HG02943 (cell line): Measurements from ENCODE around the gene PALM3.
"Not testable (repeated sequence)": the region's sequence is repeated elsewhere in the genome, so short reads cannot be mapped to it uniquely, and the experiment has no call there.

Source experiments
- ATAC-seq: cut with Tn5 transposase; IDR thresholded peaks from one replicate; pipeline ENCODE4 v1.9.1; 2021; ENCODE audit warnings: mild to moderate bottlenecking, low read depth, moderate library complexity; ENCODE audit not compliant: unreplicated experiment

PALM3 gene

DNA sequence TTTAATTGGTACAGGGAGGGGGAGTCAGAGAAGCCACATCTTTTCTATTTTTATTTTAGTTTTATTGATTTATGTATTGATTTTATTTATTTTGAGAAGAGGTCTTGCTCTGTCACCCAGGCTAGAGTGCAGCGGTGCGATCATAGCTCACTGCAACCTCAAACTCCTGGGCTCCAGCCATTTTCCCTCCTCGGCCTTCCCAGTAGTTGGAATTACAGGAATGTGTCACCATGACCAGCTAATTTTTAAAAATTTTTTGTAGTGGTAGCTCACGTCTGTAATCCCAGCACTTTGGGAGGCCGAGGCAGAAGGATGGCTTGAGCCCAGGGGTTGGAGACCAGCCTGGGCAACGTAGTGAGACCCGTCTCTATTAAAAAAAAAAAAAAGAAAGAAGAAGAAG lies 26.2 kb downstream of the PALM3 start:
- no peak for ATAC-seq

- ATAC-seq = not testable (repeated sequence)
Measured at GRCh38 chr19:14035159-14035558, 26.7 kb downstream of the PALM3 start.

- ATAC-seq = no peak
Measured at GRCh38 chr19:14033946-14034345, 27.9 kb downstream of the PALM3 start.

- ATAC-seq = no peak
Measured at GRCh38 chr19:14031719-14032480, 30.0 kb downstream of the PALM3 start, which contains the start of gene IL27RA. IL27RA (plus strand) TSS chr19:14031762; CDS start chr19:14031873, 111 bp downstream.

DNA sequence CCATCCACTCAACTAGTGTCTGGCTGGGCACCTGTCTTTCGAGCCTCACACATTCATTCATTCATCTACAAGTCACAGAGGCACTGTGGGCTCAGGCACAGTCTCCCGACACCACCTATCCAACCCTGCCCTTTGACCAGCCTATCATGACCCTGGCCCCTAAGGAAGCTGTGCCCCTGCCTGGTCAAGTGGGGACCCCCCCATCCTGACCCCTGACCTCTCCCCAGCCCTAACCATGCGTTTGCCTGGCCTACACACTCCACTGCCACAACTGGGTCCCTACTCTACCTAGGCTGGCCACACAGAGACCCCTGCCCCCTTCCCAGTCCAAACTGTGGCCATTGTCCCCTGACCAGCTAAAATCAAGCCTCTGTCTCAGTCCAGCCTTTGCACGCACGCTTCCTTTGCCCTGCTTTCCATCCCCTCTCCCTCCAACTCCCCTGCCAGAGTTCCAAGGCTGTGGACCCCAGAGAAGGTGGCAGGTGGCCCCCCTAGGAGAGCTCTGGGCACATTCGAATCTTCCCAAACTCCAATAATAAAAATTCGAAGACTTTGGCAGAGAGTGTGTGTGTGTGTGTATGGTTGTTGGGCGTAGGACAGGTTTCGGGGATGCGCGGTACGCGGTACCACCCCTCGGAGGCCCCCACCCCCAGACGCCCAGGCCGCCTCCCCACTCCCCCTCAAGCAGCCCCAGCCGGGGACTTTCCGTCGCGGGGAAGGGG lies 30.7 kb downstream of the PALM3 start:
- ATAC-seq = no peak

- no peak for ATAC-seq
Measured at GRCh38 chr19:14028901-14029300, 33.0 kb downstream of the PALM3 start.

DNA sequence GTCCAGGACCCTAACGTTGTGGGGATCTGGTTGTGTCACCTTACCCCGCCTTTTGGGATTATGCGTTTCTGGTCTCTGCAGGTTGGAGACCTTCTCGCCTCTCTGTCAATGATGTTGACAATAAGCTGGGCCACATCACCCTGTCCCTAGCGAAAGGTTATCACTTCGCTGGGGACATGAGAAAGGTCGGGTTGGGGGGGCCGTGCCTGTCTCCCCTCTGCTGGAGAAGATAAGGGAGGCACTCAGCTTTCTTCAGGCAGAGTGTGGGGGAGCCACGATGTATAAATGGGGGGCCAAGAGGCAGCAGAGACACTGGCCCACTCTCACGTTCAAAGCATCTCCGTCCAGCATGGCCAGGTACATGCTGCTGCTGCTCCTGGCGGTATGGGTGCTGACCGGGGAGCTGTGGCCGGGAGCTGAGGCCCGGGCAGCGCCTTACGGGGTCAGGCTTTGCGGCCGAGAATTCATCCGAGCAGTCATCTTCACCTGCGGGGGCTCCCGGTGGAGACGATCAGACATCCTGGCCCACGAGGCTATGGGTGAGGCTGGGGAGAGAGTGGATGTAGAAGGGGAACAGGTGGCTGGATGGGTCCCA lies 33.9 kb downstream of the PALM3 start, which contains the start of gene RLN3:
RLN3 (plus strand) TSS at position 293 of the 595 bp plus-strand sequence; CDS start at position 350, 57 bp downstream.
- no peak for ATAC-seq

GRCh38 chr19:14026652-14027192 lies 35.2 kb downstream of the PALM3 start:
- not testable (repeated sequence) for ATAC-seq

DNA sequence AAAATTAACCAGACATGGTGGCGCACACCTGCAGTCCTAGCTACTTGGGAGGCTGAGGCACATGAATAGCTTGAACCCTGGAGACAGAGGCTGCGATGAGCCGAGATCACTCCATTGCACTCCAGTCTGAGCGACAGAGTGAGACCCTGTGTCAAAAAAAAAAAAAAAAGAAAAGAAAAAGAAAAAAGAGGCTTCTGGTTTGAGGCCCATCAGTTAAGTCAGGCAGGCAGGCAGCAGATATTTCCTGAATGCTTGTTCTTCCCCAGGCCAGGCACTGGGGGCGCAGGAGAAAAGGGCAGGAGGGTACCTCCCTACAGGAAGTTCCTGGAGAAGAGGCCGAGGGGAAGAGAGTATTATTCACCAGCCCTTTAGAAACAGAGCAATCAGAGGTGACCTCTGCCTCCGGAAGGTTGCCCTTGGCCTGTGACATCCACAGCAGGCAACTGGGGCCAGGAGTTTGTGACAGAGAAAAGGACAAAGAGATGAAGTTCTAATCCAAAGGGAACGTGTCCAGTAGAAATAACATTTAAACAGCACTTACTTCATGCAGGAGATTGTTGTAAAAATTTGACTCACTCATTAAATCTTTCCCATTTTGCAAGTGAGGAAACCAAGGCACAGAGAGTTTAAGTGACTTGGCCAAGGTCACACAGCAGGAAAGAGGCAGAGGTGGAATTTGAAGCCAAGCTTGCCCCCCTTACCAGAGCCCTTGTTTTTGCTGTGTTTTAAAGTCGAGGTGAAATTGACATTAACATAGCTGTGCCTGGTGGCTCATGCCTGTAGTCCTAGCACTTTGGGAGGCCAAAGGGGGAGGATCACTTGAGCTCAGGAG lies 38.3 kb downstream of the PALM3 start:
- ATAC-seq = no peak

GRCh38 chr19:14022469-14022868 lies 39.4 kb downstream of the PALM3 start:
- no peak for ATAC-seq

DNA sequence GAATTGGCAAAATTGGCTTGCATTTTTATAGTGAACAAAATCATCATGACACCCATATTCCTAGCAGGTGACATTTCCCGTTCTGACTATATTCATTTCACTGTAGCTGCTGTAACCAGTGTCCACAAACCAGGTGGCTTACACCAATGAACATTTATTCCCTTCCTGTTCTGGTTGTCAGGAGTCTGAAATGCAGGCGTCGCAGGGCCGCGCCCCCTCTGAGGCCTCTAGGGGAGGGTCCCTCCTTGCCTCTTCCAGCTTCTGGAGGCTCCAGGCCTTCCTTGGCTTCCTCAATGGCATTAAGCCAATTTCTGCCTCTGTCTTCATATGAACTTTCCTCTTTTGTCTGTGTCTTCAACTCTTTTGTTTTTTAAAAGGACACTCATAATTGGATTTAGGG lies 40.4 kb downstream of the PALM3 start:
- ATAC-seq = no peak

DNA sequence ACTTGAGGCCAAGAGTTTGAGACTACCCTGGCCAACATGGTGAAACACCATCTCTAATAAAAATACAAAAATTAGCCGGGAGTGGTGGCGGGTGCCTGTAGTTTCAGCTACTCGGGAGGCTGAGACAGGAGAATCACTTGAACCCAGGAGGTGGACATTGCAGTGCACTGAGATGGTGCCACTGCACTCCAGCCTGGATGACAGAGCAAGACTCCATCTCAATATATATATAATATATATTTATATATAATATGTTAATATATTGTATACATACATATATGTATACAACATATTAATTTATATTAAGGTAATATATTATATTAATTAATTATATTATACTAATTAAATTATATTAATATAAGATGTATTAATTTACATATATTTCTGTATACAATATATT lies 42.1 kb downstream of the PALM3 start:
- ATAC-seq = not testable (repeated sequence)

- no peak for ATAC-seq
Measured at GRCh38 chr19:14019100-14019499, 42.8 kb downstream of the PALM3 start.

GRCh38 chr19:14015524-14016035 lies 46.3 kb downstream of the PALM3 start:
- ATAC-seq = peak; percentile 72

- no peak for ATAC-seq
Measured at GRCh38 chr19:14012378-14012915, 49.4 kb downstream of the PALM3 start.

- peak; percentile 37 for ATAC-seq
Measured at GRCh38 chr19:14006766-14007562, 54.9 kb downstream of the PALM3 start.

DNA sequence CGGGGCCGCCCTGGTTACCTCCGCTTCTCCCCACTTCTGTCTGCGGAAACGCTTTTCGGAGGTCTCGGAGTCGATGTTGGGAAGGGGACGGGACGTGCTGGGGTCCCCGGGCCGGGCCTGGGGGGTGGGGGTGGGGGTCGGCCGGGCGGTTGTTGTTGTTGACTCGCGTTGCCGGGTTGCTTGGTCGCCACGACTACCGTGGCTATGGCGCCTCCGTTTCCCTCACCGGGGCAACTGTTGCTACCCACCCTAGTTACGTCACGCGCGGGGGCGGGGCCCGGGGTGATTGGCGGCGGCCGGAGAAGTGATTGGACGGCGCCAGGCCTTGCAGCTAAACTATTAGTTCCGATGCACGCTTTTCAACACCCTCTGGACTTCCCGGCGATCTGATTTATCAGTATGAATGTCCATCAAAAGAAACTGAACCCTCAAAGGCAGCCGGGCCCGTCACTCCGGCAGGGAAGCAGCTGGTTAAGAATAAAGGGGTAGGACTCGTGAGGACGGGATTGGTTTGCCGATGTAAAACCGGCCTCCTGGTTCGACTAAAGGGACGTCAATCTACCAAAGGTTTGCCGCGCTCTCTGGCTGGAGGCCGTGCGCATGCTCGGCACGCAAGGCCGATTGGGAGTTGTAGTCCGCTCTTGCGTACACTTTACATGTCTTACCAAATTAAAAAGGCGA lies 55.7 kb downstream of the PALM3 start, which contains the start of gene RFX1:
RFX1 (minus strand) TSS at position 236 of the 681 bp plus-strand sequence. CDS start 12,477 bp downstream, outside the sequence.
- ATAC-seq = peak; percentile 79
